HEK293 (cell line): ENCODE data around the gene VIPR2.

Experiments
- CTCF ChIA-PET: fragments of 350-600 bp; formaldehyde crosslinking; extraction: SDS; loops from one replicate; lab custom pipeline; 2021; ENCODE audit warnings: antibody characterized with exemption; lab: Yijun Ruan, JAX
- POLR2A ChIA-PET: fragments of 300-600 bp; formaldehyde crosslinking; extraction: SDS; loops from one replicate; lab custom pipeline; 2020; ENCODE audit warnings: antibody characterized with exemption, inconsistent platforms; lab: Yijun Ruan, JAX
- H3K27ac ChIP-seq: fragments of 200-500 bp; sonication (Bioruptor generic); 2 replicates; pipeline ENCODE4 v1.5.1; 2014; ENCODE audit warnings: low read depth, low read length, control low read depth, inconsistent platforms; ENCODE audit errors: extremely low read depth
- H3K36me3 ChIP-seq, 2 experiments: fragments of 200-500 bp in 1 of 2; sonication (Bioruptor generic) in 1 of 2; 1 replicate in 1 of 2; 2 replicates in 1 of 2; pipeline ENCODE4 v1.5.1; 2014 to 2017; ENCODE audit warnings: inconsistent platforms in 2 of 2, low read length in 2 of 2; ENCODE audit not compliant: control insufficient read depth in 2 of 2, insufficient read depth in 1 of 2
- H3K4me1 ChIP-seq: fragments of 200-500 bp; sonication (Bioruptor generic); 2 replicates; pipeline ENCODE4 v1.5.1; 2014; ENCODE audit warnings: mild to moderate bottlenecking, low read length, inconsistent platforms; ENCODE audit not compliant: control insufficient read depth, insufficient read depth
- H3K4me3 ChIP-seq: 2 replicates; pipeline ENCODE4 v1.5.1; 2011; ENCODE audit warnings: low read depth, mild to moderate bottlenecking, control low read depth, low read length, moderate library complexity
- H3K9me3 ChIP-seq: fragments of 200-500 bp; sonication (Bioruptor generic); 2 replicates; pipeline ENCODE4 v1.5.1; 2014; ENCODE audit warnings: low read depth, low read length, inconsistent platforms; ENCODE audit not compliant: control insufficient read depth, insufficient read depth
- EGR2 ChIP-seq: fragments of 450-650 bp; formaldehyde crosslinking; IDR thresholded peaks from 2 replicates; pipeline ENCODE4 v1.5.1; 2016; ENCODE audit warnings: low read depth, missing biosample characterization, missing genetic modification characterization
- OVOL3 ChIP-seq: fragments of 450-650 bp; formaldehyde crosslinking; IDR thresholded peaks from 2 replicates; pipeline ENCODE4 v1.5.1; 2016; ENCODE audit warnings: missing biosample characterization, missing genetic modification characterization
- RBAK ChIP-seq: fragments of 450-650 bp; formaldehyde crosslinking; IDR thresholded peaks from 2 replicates; pipeline ENCODE4 v1.5.1; 2016; ENCODE audit warnings: missing biosample characterization, missing genetic modification characterization
- ZBTB20 ChIP-seq: fragments of 450-650 bp; formaldehyde crosslinking; IDR thresholded peaks from 2 replicates; pipeline ENCODE4 v1.5.1; 2016; ENCODE audit warnings: missing biosample characterization, missing genetic modification characterization
- ZNF174 ChIP-seq: fragments of 450-650 bp; formaldehyde crosslinking; IDR thresholded peaks from 2 replicates; pipeline ENCODE4 v1.5.0; 2017; ENCODE audit warnings: missing biosample characterization, mild to moderate bottlenecking, missing genetic modification characterization
- ZNF175 ChIP-seq: fragments of 450-650 bp; formaldehyde crosslinking; IDR thresholded peaks from 2 replicates; pipeline ENCODE4 v1.5.1; 2016; ENCODE audit warnings: missing biosample characterization, missing genetic modification characterization
- ZNF211 ChIP-seq: fragments of 450-650 bp; formaldehyde crosslinking; IDR thresholded peaks from 2 replicates; pipeline ENCODE4 v1.5.1; 2016; ENCODE audit warnings: low read depth, missing biosample characterization, missing genetic modification characterization
- ZNF24 ChIP-seq: fragments of 450-650 bp; formaldehyde crosslinking; IDR thresholded peaks from 2 replicates; pipeline ENCODE4 v1.5.1; 2016; ENCODE audit warnings: missing biosample characterization, missing genetic modification characterization
- ZNF311 ChIP-seq: fragments of 450-650 bp; formaldehyde crosslinking; IDR thresholded peaks from 2 replicates; pipeline ENCODE4 v1.5.1; 2017; ENCODE audit warnings: missing biosample characterization, missing genetic modification characterization, borderline replicate concordance
- ZNF366 ChIP-seq: fragments of 450-650 bp; formaldehyde crosslinking; conservative IDR thresholded peaks from 2 replicates; pipeline ENCODE4 v1.5.1; 2016; ENCODE audit warnings: missing biosample characterization, missing genetic modification characterization
- ZNF394 ChIP-seq: fragments of 450-650 bp; formaldehyde crosslinking; IDR thresholded peaks from 2 replicates; pipeline ENCODE4 v1.5.1; 2016; ENCODE audit warnings: missing biosample characterization, missing genetic modification characterization, mild to moderate bottlenecking, moderate library complexity, borderline replicate concordance
- ZNF416 ChIP-seq: fragments of 450-650 bp; formaldehyde crosslinking; IDR thresholded peaks from 2 replicates; pipeline ENCODE4 v1.5.1; 2016; ENCODE audit warnings: missing biosample characterization, missing genetic modification characterization
- ZNF426 ChIP-seq: fragments of 450-650 bp; formaldehyde crosslinking; IDR thresholded peaks from 2 replicates; pipeline ENCODE4 v1.5.1; 2017; ENCODE audit warnings: missing biosample characterization, missing genetic modification characterization, mild to moderate bottlenecking, inconsistent platforms, moderate library complexity
- ZNF510 ChIP-seq: fragments of 450-650 bp; formaldehyde crosslinking; IDR thresholded peaks from 2 replicates; pipeline ENCODE4 v1.5.1; 2018; ENCODE audit warnings: mild to moderate bottlenecking, missing genetic modification characterization, missing biosample characterization; ENCODE audit not compliant: insufficient replicate concordance
- ZNF571 ChIP-seq: fragments of 450-650 bp; formaldehyde crosslinking; IDR thresholded peaks from 2 replicates; pipeline ENCODE4 v1.5.0; 2017; ENCODE audit warnings: missing biosample characterization, missing genetic modification characterization
- ZNF777 ChIP-seq: fragments of 450-650 bp; formaldehyde crosslinking; IDR thresholded peaks from 2 replicates; pipeline ENCODE4 v1.5.1; 2017; ENCODE audit warnings: missing biosample characterization, missing genetic modification characterization, borderline replicate concordance
- ZSCAN30 ChIP-seq: fragments of 450-650 bp; IDR thresholded peaks from 2 replicates; pipeline ENCODE4 v1.5.1; 2018; ENCODE audit warnings: missing biosample characterization, mild to moderate bottlenecking, missing genetic modification characterization, moderate library complexity
- TF ChIP-seq, protein P1 (sequence below): fragments of 450-650 bp; formaldehyde crosslinking; IDR thresholded peaks from 2 replicates; pipeline ENCODE4 v1.5.1; 2016; ENCODE audit warnings: missing biosample characterization, missing genetic modification characterization, low read depth
- TF ChIP-seq, protein P2 (sequence below): fragments of 450-650 bp; formaldehyde crosslinking; IDR thresholded peaks from 2 replicates; pipeline ENCODE4 v1.5.1; 2016; ENCODE audit warnings: missing biosample characterization, missing genetic modification characterization, borderline replicate concordance
- TF ChIP-seq, protein P3 (sequence below): fragments of 450-650 bp; formaldehyde crosslinking; IDR thresholded peaks from 2 replicates; pipeline ENCODE4 v1.5.1; 2016; ENCODE audit warnings: missing biosample characterization, missing genetic modification characterization
- TF ChIP-seq, protein P4 (sequence below): fragments of 450-650 bp; formaldehyde crosslinking; IDR thresholded peaks from 2 replicates; pipeline ENCODE4 v1.5.1; 2017; ENCODE audit warnings: missing biosample characterization, missing genetic modification characterization
- TF ChIP-seq, protein P5 (sequence below): fragments of 450-650 bp; formaldehyde crosslinking; IDR thresholded peaks from 2 replicates; pipeline ENCODE4 v1.5.1; 2017; ENCODE audit warnings: missing biosample characterization, missing genetic modification characterization

The VIPR2 gene

DNA sequence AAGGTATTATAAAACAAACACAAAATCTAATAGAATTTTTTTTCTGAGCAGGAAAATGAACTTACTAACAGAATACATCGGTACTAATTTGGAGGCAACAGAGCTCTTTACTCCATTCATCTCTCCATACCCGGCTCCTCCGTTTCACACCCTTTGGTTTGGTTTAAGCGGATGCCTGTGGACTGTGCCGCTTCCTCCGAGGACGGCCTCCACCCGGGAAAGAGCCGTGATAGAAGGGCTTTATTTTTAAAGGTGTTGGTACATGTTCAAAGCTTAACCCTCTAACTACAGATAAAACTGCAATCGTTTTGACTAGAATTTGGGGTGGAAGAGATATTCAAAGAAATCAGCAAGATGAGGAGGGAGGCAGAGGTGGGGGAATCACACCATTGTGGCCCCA, 1.9 kb downstream of the VIPR2 start:
- H3K36me3 ChIP-seq, result no peaks in the 10 kb centered on the region
- no peaks in the 10 kb centered on the region for H3K9me3 ChIP-seq
- no peaks in the 10 kb centered on the region for H3K4me1 ChIP-seq
- no peak overlapping the region for H3K4me3 ChIP-seq
- H3K27ac ChIP-seq, result no peak overlapping the region
- ChIA-PET CTCF (interaction anchor here (1.5 kb wide), 1 partner anchor 8 kb away, joined by 5 read pairs; no protein-coding TSS in a partner anchor), POLR2A (no interaction called here)
- no peak for TF ChIP-seq ZNF24 (tag by site-specific recombination)
- TF ChIP-seq, protein P1, sequence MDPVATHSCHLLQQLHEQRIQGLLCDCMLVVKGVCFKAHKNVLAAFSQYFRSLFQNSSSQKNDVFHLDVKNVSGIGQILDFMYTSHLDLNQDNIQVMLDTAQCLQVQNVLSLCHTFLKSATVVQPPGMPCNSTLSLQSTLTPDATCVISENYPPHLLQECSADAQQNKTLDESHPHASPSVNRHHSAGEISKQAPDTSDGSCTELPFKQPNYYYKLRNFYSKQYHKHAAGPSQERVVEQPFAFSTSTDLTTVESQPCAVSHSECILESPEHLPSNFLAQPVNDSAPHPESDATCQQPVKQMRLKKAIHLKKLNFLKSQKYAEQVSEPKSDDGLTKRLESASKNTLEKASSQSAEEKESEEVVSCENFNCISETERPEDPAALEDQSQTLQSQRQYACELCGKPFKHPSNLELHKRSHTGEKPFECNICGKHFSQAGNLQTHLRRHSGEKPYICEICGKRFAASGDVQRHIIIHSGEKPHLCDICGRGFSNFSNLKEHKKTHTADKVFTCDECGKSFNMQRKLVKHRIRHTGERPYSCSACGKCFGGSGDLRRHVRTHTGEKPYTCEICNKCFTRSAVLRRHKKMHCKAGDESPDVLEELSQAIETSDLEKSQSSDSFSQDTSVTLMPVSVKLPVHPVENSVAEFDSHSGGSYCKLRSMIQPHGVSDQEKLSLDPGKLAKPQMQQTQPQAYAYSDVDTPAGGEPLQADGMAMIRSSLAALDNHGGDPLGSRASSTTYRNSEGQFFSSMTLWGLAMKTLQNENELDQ (tag by site-specific recombination), result no peak
- no peak for TF ChIP-seq ZNF416 (tag by site-specific recombination)
- TF ChIP-seq, protein P2, sequence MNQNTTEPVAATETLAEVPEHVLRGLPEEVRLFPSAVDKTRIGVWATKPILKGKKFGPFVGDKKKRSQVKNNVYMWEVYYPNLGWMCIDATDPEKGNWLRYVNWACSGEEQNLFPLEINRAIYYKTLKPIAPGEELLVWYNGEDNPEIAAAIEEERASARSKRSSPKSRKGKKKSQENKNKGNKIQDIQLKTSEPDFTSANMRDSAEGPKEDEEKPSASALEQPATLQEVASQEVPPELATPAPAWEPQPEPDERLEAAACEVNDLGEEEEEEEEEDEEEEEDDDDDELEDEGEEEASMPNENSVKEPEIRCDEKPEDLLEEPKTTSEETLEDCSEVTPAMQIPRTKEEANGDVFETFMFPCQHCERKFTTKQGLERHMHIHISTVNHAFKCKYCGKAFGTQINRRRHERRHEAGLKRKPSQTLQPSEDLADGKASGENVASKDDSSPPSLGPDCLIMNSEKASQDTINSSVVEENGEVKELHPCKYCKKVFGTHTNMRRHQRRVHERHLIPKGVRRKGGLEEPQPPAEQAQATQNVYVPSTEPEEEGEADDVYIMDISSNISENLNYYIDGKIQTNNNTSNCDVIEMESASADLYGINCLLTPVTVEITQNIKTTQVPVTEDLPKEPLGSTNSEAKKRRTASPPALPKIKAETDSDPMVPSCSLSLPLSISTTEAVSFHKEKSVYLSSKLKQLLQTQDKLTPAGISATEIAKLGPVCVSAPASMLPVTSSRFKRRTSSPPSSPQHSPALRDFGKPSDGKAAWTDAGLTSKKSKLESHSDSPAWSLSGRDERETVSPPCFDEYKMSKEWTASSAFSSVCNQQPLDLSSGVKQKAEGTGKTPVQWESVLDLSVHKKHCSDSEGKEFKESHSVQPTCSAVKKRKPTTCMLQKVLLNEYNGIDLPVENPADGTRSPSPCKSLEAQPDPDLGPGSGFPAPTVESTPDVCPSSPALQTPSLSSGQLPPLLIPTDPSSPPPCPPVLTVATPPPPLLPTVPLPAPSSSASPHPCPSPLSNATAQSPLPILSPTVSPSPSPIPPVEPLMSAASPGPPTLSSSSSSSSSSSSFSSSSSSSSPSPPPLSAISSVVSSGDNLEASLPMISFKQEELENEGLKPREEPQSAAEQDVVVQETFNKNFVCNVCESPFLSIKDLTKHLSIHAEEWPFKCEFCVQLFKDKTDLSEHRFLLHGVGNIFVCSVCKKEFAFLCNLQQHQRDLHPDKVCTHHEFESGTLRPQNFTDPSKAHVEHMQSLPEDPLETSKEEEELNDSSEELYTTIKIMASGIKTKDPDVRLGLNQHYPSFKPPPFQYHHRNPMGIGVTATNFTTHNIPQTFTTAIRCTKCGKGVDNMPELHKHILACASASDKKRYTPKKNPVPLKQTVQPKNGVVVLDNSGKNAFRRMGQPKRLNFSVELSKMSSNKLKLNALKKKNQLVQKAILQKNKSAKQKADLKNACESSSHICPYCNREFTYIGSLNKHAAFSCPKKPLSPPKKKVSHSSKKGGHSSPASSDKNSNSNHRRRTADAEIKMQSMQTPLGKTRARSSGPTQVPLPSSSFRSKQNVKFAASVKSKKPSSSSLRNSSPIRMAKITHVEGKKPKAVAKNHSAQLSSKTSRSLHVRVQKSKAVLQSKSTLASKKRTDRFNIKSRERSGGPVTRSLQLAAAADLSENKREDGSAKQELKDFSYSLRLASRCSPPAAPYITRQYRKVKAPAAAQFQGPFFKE (tag by site-specific recombination), result no peak
- no peak for TF ChIP-seq ZBTB20 (tag by site-specific recombination)
- TF ChIP-seq ZNF175 (tag by site-specific recombination), result no peak
- TF ChIP-seq ZNF366 (tag by site-specific recombination), result no peak
- no peak for TF ChIP-seq ZNF777 (tag by site-specific recombination)
- no peak for TF ChIP-seq ZNF211 (tag by site-specific recombination)

DNA sequence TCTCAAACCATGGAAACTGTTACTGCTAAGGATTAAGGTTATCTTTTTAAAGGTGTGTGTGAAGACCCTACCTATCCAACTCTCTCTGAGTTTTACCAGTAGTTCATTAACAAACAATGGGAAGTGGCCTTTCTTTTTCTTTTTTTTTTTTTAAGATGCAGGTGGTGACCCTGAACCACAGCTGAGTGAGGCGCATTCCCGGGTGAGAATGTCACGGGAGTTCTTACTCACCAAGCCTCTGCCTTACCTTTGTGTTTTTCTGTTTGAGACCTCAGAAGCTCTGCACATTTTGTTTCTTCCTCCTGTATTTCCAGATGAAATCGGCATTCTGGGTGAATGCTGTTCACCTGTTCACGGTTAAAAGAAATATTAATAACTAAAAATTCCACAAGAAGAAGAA, 2.5 kb downstream of the VIPR2 start:
- POLR2A ChIA-PET, result no interaction called here
- no peak for TF ChIP-seq ZNF426 (tag by site-specific recombination)
- no peak for TF ChIP-seq EGR2 (tag by site-specific recombination)
- TF ChIP-seq ZNF311 (tag by site-specific recombination), result no peak
- TF ChIP-seq, protein P3, sequence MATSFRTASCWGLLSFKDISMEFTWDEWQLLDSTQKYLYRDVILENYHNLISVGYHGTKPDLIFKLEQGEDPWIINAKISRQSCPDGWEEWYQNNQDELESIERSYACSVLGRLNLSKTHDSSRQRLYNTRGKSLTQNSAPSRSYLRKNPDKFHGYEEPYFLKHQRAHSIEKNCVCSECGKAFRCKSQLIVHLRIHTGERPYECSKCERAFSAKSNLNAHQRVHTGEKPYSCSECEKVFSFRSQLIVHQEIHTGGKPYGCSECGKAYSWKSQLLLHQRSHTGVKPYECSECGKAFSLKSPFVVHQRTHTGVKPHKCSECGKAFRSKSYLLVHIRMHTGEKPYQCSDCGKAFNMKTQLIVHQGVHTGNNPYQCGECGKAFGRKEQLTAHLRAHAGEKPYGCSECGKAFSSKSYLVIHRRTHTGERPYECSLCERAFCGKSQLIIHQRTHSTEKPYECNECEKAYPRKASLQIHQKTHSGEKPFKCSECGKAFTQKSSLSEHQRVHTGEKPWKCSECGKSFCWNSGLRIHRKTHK (tag by site-specific recombination), result no peak
- no peak for TF ChIP-seq ZSCAN30 (tag by site-specific recombination)
- TF ChIP-seq, protein P4, sequence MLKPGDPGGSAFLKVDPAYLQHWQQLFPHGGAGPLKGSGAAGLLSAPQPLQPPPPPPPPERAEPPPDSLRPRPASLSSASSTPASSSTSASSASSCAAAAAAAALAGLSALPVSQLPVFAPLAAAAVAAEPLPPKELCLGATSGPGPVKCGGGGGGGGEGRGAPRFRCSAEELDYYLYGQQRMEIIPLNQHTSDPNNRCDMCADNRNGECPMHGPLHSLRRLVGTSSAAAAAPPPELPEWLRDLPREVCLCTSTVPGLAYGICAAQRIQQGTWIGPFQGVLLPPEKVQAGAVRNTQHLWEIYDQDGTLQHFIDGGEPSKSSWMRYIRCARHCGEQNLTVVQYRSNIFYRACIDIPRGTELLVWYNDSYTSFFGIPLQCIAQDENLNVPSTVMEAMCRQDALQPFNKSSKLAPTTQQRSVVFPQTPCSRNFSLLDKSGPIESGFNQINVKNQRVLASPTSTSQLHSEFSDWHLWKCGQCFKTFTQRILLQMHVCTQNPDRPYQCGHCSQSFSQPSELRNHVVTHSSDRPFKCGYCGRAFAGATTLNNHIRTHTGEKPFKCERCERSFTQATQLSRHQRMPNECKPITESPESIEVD, result no peak
- TF ChIP-seq OVOL3 (tag by site-specific recombination), result no peak
- TF ChIP-seq, protein P5, sequence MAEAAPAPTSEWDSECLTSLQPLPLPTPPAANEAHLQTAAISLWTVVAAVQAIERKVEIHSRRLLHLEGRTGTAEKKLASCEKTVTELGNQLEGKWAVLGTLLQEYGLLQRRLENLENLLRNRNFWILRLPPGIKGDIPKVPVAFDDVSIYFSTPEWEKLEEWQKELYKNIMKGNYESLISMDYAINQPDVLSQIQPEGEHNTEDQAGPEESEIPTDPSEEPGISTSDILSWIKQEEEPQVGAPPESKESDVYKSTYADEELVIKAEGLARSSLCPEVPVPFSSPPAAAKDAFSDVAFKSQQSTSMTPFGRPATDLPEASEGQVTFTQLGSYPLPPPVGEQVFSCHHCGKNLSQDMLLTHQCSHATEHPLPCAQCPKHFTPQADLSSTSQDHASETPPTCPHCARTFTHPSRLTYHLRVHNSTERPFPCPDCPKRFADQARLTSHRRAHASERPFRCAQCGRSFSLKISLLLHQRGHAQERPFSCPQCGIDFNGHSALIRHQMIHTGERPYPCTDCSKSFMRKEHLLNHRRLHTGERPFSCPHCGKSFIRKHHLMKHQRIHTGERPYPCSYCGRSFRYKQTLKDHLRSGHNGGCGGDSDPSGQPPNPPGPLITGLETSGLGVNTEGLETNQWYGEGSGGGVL (tag by site-specific recombination), result no peak
- TF ChIP-seq RBAK, result no peak
- TF ChIP-seq ZNF394 (tag by site-specific recombination), result no peak
- no peak for TF ChIP-seq ZNF571 (tag by site-specific recombination)
- no peak for TF ChIP-seq ZNF510 (tag by site-specific recombination)
- TF ChIP-seq ZNF174 (tag by site-specific recombination), result no peak

More for the DNA sequence above, 2.5 kb downstream of the VIPR2 start:
- H3K9me3 ChIP-seq, result no peaks in the 10 kb centered on the region
- no peaks in the 10 kb centered on the region for H3K4me1 ChIP-seq
- no peaks in the 10 kb centered on the region for H3K36me3 ChIP-seq
- CTCF ChIA-PET, result interaction anchor here (1.5 kb wide), 1 partner anchor 9 kb away, joined by 5 read pairs; no protein-coding TSS in a partner anchor
- H3K27ac ChIP-seq, result no peak overlapping the region
- no peak overlapping the region for H3K4me3 ChIP-seq
